ENCODE results near the gene CHCHD4. TPM values are rescaled to one million over a fixed set of nuclear protein-coding genes. Genes with fewer than 3 reads are reported as not detected.

Gene CHCHD4
- polyA plus RNA-seq, 2 of the 4 experiments (the other 2 are of a cell fraction) = 37.3 to 48.8 TPM

- no peak for TF ChIP-seq HES2 (IDR thresholded peaks at IDR 0.05)
These were observed 61.5 kb downstream of the CHCHD4 start (continued) for GRCh38 chr3:14063152-14063551.

Other genes starting within 250 kb of the CHCHD4 start
- 0.01 and 0.03 TPM in 2 replicates for gene WNT7A, start 244.8 kb downstream of the CHCHD4 start, polyA plus RNA-seq (2011; rRNA removed)
- gene WNT7A, start 244.8 kb downstream of the CHCHD4 start, polyA plus RNA-seq (2017; fragmentation: RNase III; extraction: RNeasy Plus Mini Kit Qiagen cat#74134 plus additional on column Dnase treatment) = 0.03 to 0.04 TPM in 2 of 3 replicates, not detected in the other
- 75.2 and 79.0 TPM in 2 replicates for gene TMEM43, start 182 bp upstream of the CHCHD4 start, polyA plus RNA-seq (2011; rRNA removed)
- 41.1 to 45.5 TPM (median 42.1 TPM) in 3 replicates for gene TMEM43, start 182 bp upstream of the CHCHD4 start, polyA plus RNA-seq (2017; fragmentation: RNase III; extraction: RNeasy Plus Mini Kit Qiagen cat#74134 plus additional on column Dnase treatment)
- 36.3 and 58.9 TPM in 2 replicates for gene XPC, start 53.7 kb upstream of the CHCHD4 start, polyA plus RNA-seq (2011; rRNA removed)
- gene XPC, start 53.7 kb upstream of the CHCHD4 start, polyA plus RNA-seq (2017; fragmentation: RNase III; extraction: RNeasy Plus Mini Kit Qiagen cat#74134 plus additional on column Dnase treatment) = 33.8 to 35.4 TPM (median 34.4 TPM) in 3 replicates
- gene LSM3, start 53.9 kb upstream of the CHCHD4 start, polyA plus RNA-seq (2011; rRNA removed) = 11.8 and 23.9 TPM in 2 replicates
- gene LSM3, start 53.9 kb upstream of the CHCHD4 start, polyA plus RNA-seq (2017; fragmentation: RNase III; extraction: RNeasy Plus Mini Kit Qiagen cat#74134 plus additional on column Dnase treatment) = 32.0 to 36.1 TPM (median 33.0 TPM) in 3 replicates